Stimulated activated CD8-positive, alpha-beta memory T cell treated with anti-CD3 and anti-CD28 coated beads, Interleukin-2, amount 100 ng/mL, for 48 hours (primary cell): Measurements from ENCODE around the gene MIEN1.
"Not testable (repeated sequence)": the region's sequence is repeated elsewhere in the genome, so short reads cannot be mapped to it uniquely, and the experiment has no call there.

ENCODE experiments used
- DNase-seq, 2 donors: peaks; one replicate each; pipeline ENCODE4 v3.0.0-alpha.2; 2020; ENCODE audit warnings: low read depth in 2 of 2

The MIEN1 gene

GRCh38 chr17:39699157-39699817 lies 31.0 kb downstream of the MIEN1 start:
- DNase-seq: not testable (repeated sequence)

GRCh38 chr17:39697961-39698360 lies 32.4 kb downstream of the MIEN1 start:
- no peak for DNase-seq

GRCh38 chr17:39696731-39697130 lies 33.6 kb downstream of the MIEN1 start:
- no peak for DNase-seq

GRCh38 chr17:39695089-39695474 lies 35.2 kb downstream of the MIEN1 start:
- DNase-seq: no peak

- no peak for DNase-seq
These were observed 35.7 kb downstream of the MIEN1 start for GRCh38 chr17:39694593-39694992.

- DNase-seq: no peak
These were observed 41.4 kb downstream of the MIEN1 start for GRCh38 chr17:39688945-39689344.

GRCh38 chr17:39688475-39688835 lies 41.9 kb downstream of the MIEN1 start:
- no peak for DNase-seq

- DNase-seq: peak; percentile 83 to 91
These were observed 42.5 kb downstream of the MIEN1 start, which contains the start of gene PGAP3 for GRCh38 chr17:39687546-39688474. PGAP3 (minus strand) TSS chr17:39688057; CDS start chr17:39688014, 43 bp downstream.

- DNase-seq: no peak
These were observed 43.2 kb downstream of the MIEN1 start for GRCh38 chr17:39687101-39687545.

- no peak for DNase-seq
These were observed 45.8 kb downstream of the MIEN1 start for GRCh38 chr17:39684369-39685192.

GRCh38 chr17:39683295-39683939 lies 46.9 kb downstream of the MIEN1 start:
- no peak for DNase-seq

- DNase-seq: no peak
These were observed 50.7 kb downstream of the MIEN1 start for GRCh38 chr17:39679521-39680192.
